ENCODE measurements around the gene DDX46. TPM values are rescaled to one million over a fixed set of nuclear protein-coding genes. Genes with fewer than 3 reads are reported as not detected.
"Not testable (repeated sequence)": the region's sequence is repeated elsewhere in the genome, so short reads cannot be mapped to it uniquely, and the experiment has no call there.

DDX46 gene
- polyA plus RNA-seq = 10 to 100 TPM; 17.0 to 53.9 (median 20.3) TPM
- long read RNA-seq, donor 1, partial matches to known transcripts = 181 of 183 reads
- long read RNA-seq, donor 1, other reads (novel, unspliced or antisense) = 0 of 183 reads
- long read RNA-seq, donor 2, partial matches to known transcripts = 43 of 43 reads
- long read RNA-seq, donor 2, other reads (novel, unspliced or antisense) = 0 of 43 reads
- long read RNA-seq, donor 3, partial matches to known transcripts = 103 of 103 reads
- long read RNA-seq, donor 3, other reads (novel, unspliced or antisense) = 0 of 103 reads
- long read RNA-seq, donor 4 = 0 reads
- long read RNA-seq, donor 5, partial matches to known transcripts = 41 of 43 reads
- long read RNA-seq, donor 5, other reads (novel, unspliced or antisense) = 0 of 43 reads
- long read RNA-seq, donor 6, partial matches to known transcripts = 70 of 72 reads
- long read RNA-seq, donor 6, other reads (novel, unspliced or antisense) = 0 of 72 reads
- long read RNA-seq, donor 7, partial matches to known transcripts = 104 of 105 reads
- long read RNA-seq, donor 7, other reads (novel, unspliced or antisense) = 0 of 105 reads
- long read RNA-seq, donor 8, partial matches to known transcripts = 9 of 10 reads
- long read RNA-seq, donor 8, other reads (novel, unspliced or antisense) = 0 of 10 reads
- long read RNA-seq, donor 9, partial matches to known transcripts = 21 of 21 reads
- long read RNA-seq, donor 9, other reads (novel, unspliced or antisense) = 0 of 21 reads
- long read RNA-seq, donor 10, partial matches to known transcripts = 112 of 113 reads
- long read RNA-seq, donor 10, other reads (novel, unspliced or antisense) = 0 of 113 reads

GRCh38 chr5:134758504-134759341 lies at the start of gene DDX46:
TSS of gene DDX46 (plus strand) at chr5:134758779. CDS start at chr5:134758939, 160 bp downstream.
- H3K27ac ChIP-seq (ENCODE audit: low read depth in 1 of 3, low read length in 2 of 3) = peak within 1 kb of the TSS; percentile 52 to 85 (median 85)
- no peaks in the 10 kb centered on the region for H3K27me3 ChIP-seq (ENCODE audit: control insufficient read depth in 3 of 3, insufficient read depth in 3 of 3, low read length in 3 of 3)
- peak; percentile 94 to 97 for DNase-seq
- no peaks in the 10 kb centered on the region for H3K9me3 ChIP-seq (ENCODE audit: control insufficient read depth in 2 of 2, insufficient read depth in 1 of 2, low read depth in 1 of 2, low read length in 1 of 2)
- peaks cover 0 to 4% (median 4%) of the 10 kb centered on the region in 3 donors for H3K4me1 ChIP-seq (ENCODE audit: control insufficient read depth in 3 of 3, insufficient read depth in 2 of 3, low read depth in 1 of 3, low read length in 2 of 3)
- peaks cover 0 to 5% (median 0%) of the 10 kb centered on the region in 3 donors for H3K36me3 ChIP-seq (ENCODE audit: control insufficient read depth in 3 of 3, insufficient read depth in 2 of 3, low read depth in 1 of 3, low read length in 3 of 3)
- FAIRE-seq = no peak
- peak within 1 kb of the TSS; percentile 68 to 98 (median 76) for H3K4me3 ChIP-seq (ENCODE audit: low read depth in 1 of 3, low read length in 3 of 3)
- 0 to 1% (median 0%) methylated on average over 65 to 73 of the region's 73 CpGs for WGBS, 3 donors

GRCh38 chr5:134714120-134714519 lies 44.5 kb upstream of the DDX46 start:
- no peaks in the 10 kb centered on the region for H3K27me3 ChIP-seq (ENCODE audit: control insufficient read depth in 3 of 3, insufficient read depth in 3 of 3, low read length in 3 of 3)
- H3K9me3 ChIP-seq (ENCODE audit: control insufficient read depth in 2 of 2, insufficient read depth in 1 of 2, low read depth in 1 of 2, low read length in 1 of 2) = no peaks in the 10 kb centered on the region
- H3K4me1 ChIP-seq (ENCODE audit: control insufficient read depth in 3 of 3, insufficient read depth in 2 of 3, low read depth in 1 of 3, low read length in 2 of 3) = no peaks in the 10 kb centered on the region
- peaks cover 10 to 60% (median 22%) of the 10 kb centered on the region in 3 donors for H3K36me3 ChIP-seq (ENCODE audit: control insufficient read depth in 3 of 3, insufficient read depth in 2 of 3, low read depth in 1 of 3, low read length in 3 of 3)
- H3K27ac ChIP-seq (ENCODE audit: low read depth in 1 of 3, low read length in 2 of 3) = no peak overlapping the region
- 93 to 100% (median 95%) methylated on average over 5 of the region's 5 CpGs for WGBS, 3 donors
- FAIRE-seq = no peak
- DNase-seq = no peak
- no peak overlapping the region for H3K4me3 ChIP-seq (ENCODE audit: low read depth in 1 of 3, low read length in 3 of 3)

- DNase-seq = no peak
- Histone ChIP-seq H3K9me3 (ENCODE audit: control insufficient read depth in 2 of 2, insufficient read depth in 1 of 2, low read depth in 1 of 2, low read length in 1 of 2) (no peaks in the 10 kb centered on the region), H3K36me3 (ENCODE audit: control insufficient read depth in 3 of 3, insufficient read depth in 2 of 3, low read depth in 1 of 3, low read length in 3 of 3) (peaks cover 10 to 65% (median 20%) of the 10 kb centered on the region in 3 donors), H3K27me3 (ENCODE audit: control insufficient read depth in 3 of 3, insufficient read depth in 3 of 3, low read length in 3 of 3) (no peaks in the 10 kb centered on the region), H3K4me3 (ENCODE audit: low read depth in 1 of 3, low read length in 3 of 3) (no peak overlapping the region), H3K4me1 (ENCODE audit: control insufficient read depth in 3 of 3, insufficient read depth in 2 of 3, low read depth in 1 of 3, low read length in 2 of 3) (no peaks in the 10 kb centered on the region), H3K27ac (ENCODE audit: low read depth in 1 of 3, low read length in 2 of 3) (no peak overlapping the region)
- 93 to 99% (median 94%) methylated on average over 3 of the region's 3 CpGs for WGBS, 3 donors
- no peak for FAIRE-seq
Measured at GRCh38 chr5:134714541-134714940, 44.0 kb upstream of the DDX46 start.

- not testable (repeated sequence) for H3K27me3 ChIP-seq (ENCODE audit: control insufficient read depth in 3 of 3, insufficient read depth in 3 of 3, low read length in 3 of 3); H3K4me1 ChIP-seq (ENCODE audit: control insufficient read depth in 3 of 3, insufficient read depth in 2 of 3, low read depth in 1 of 3, low read length in 2 of 3); H3K9me3 ChIP-seq (ENCODE audit: control insufficient read depth in 2 of 2, insufficient read depth in 1 of 2, low read depth in 1 of 2, low read length in 1 of 2); H3K27ac ChIP-seq (ENCODE audit: low read depth in 1 of 3, low read length in 2 of 3); DNase-seq; FAIRE-seq; H3K4me3 ChIP-seq (ENCODE audit: low read depth in 1 of 3, low read length in 3 of 3)
- WGBS, 3 donors = 94 to 97% (median 95%) methylated on average over 4 of the region's 4 CpGs
- peaks cover 8 to 61% (median 18%) of the 10 kb centered on the region in 3 donors for H3K36me3 ChIP-seq (ENCODE audit: control insufficient read depth in 3 of 3, insufficient read depth in 2 of 3, low read depth in 1 of 3, low read length in 3 of 3)
Measured at GRCh38 chr5:134715466-134715865, 43.1 kb upstream of the DDX46 start.

GRCh38 chr5:134724872-134725271 lies 33.7 kb upstream of the DDX46 start:
- DNase-seq (no peak), FAIRE-seq (no peak)
- no peak overlapping the region for H3K27ac ChIP-seq (ENCODE audit: low read depth in 1 of 3, low read length in 2 of 3)
- no peak overlapping the region for H3K4me3 ChIP-seq (ENCODE audit: low read depth in 1 of 3, low read length in 3 of 3)
- no peaks in the 10 kb centered on the region for H3K27me3 ChIP-seq (ENCODE audit: control insufficient read depth in 3 of 3, insufficient read depth in 3 of 3, low read length in 3 of 3)
- H3K4me1 ChIP-seq (ENCODE audit: control insufficient read depth in 3 of 3, insufficient read depth in 2 of 3, low read depth in 1 of 3, low read length in 2 of 3) = no peaks in the 10 kb centered on the region
- 93 to 100% (median 95%) methylated on average over 1 of the region's 1 CpG for WGBS, 3 donors
- H3K36me3 ChIP-seq (ENCODE audit: control insufficient read depth in 3 of 3, insufficient read depth in 2 of 3, low read depth in 1 of 3, low read length in 3 of 3) = peaks cover 10 to 28% (median 14%) of the 10 kb centered on the region in 3 donors
- no peaks in the 10 kb centered on the region for H3K9me3 ChIP-seq (ENCODE audit: control insufficient read depth in 2 of 2, insufficient read depth in 1 of 2, low read depth in 1 of 2, low read length in 1 of 2)

GRCh38 chr5:134732819-134733218 lies 25.8 kb upstream of the DDX46 start:
- no peaks in the 10 kb centered on the region for H3K9me3 ChIP-seq (ENCODE audit: control insufficient read depth in 2 of 2, insufficient read depth in 1 of 2, low read depth in 1 of 2, low read length in 1 of 2)
- DNase-seq = no peak
- peaks cover 0 to 2% (median 0%) of the 10 kb centered on the region in 3 donors for H3K36me3 ChIP-seq (ENCODE audit: control insufficient read depth in 3 of 3, insufficient read depth in 2 of 3, low read depth in 1 of 3, low read length in 3 of 3)
- H3K27me3 ChIP-seq (ENCODE audit: control insufficient read depth in 3 of 3, insufficient read depth in 3 of 3, low read length in 3 of 3) = no peaks in the 10 kb centered on the region
- H3K27ac ChIP-seq (ENCODE audit: low read depth in 1 of 3, low read length in 2 of 3) = no peak overlapping the region
- no peak overlapping the region for H3K4me3 ChIP-seq (ENCODE audit: low read depth in 1 of 3, low read length in 3 of 3)
- H3K4me1 ChIP-seq (ENCODE audit: control insufficient read depth in 3 of 3, insufficient read depth in 2 of 3, low read depth in 1 of 3, low read length in 2 of 3) = peaks cover 0 to 7% (median 0%) of the 10 kb centered on the region in 3 donors
- FAIRE-seq = no peak
- 60 to 64% (median 60%) methylated on average over 3 of the region's 3 CpGs for WGBS, 3 donors

- Histone ChIP-seq H3K27me3 (ENCODE audit: control insufficient read depth in 3 of 3, insufficient read depth in 3 of 3, low read length in 3 of 3) (no peaks in the 10 kb centered on the region), H3K4me1 (ENCODE audit: control insufficient read depth in 3 of 3, insufficient read depth in 2 of 3, low read depth in 1 of 3, low read length in 2 of 3) (peaks cover 2 to 13% (median 2%) of the 10 kb centered on the region in 3 donors), H3K9me3 (ENCODE audit: control insufficient read depth in 2 of 2, insufficient read depth in 1 of 2, low read depth in 1 of 2, low read length in 1 of 2) (no peaks in the 10 kb centered on the region), H3K36me3 (ENCODE audit: control insufficient read depth in 3 of 3, insufficient read depth in 2 of 3, low read depth in 1 of 3, low read length in 3 of 3) (peaks cover 0 to 2% (median 0%) of the 10 kb centered on the region in 3 donors), H3K27ac (ENCODE audit: low read depth in 1 of 3, low read length in 2 of 3) (no peak overlapping the region), H3K4me3 (ENCODE audit: low read depth in 1 of 3, low read length in 3 of 3) (no peak overlapping the region)
- FAIRE-seq (no peak), DNase-seq (no peak)
- 74 to 79% (median 75%) methylated on average over 4 of the region's 4 CpGs for WGBS, 3 donors
Measured at GRCh38 chr5:134735243-134735642, 23.3 kb upstream of the DDX46 start.

All from small intestine (tissue), 16 donors.